NCI-H82 (cell line): ENCODE data around the gene TMEM52B.
"Not testable (repeated sequence)": the region's sequence is repeated elsewhere in the genome, so short reads cannot be mapped to it uniquely, and the experiment has no call there.

Experiments
- DNase-seq: peaks from one replicate; lab custom pipeline; 2025; lab: John Stamatoyannopoulos, UW

TMEM52B gene

DNA sequence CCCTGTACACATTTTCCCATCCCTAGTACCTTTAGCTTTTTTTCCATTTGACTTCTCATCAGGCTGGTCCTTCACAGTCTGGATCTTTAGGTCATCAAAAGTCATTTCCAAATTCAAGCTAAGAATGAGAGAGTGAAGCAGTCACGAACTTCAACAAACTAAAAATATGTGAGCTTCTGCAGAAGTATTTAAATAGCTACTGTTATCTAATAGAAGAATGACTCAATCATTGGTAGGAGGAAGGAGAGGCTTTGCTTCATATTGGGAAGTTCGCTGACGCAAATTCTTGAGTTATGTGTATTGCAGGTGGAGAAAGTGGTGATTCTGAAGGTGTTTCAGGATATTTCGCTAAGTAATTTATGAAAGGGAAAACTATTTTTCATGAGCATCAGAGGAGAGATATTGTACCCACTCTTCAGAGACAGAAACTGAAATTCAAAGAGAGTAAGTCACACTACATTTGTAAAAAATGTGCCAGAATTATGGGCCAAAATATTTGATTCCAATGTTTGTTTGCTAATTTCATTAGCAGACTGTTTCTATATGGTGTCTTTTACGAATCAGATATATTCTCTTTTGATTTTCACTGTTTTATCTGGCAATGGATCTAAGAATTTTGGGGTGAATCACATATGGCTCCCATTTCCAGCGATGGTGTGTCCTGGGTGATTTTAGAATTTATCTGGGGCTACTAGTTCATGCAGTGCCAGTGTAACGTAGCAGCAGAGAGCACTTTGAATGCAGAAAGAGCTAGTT, 6.7 kb upstream of the TMEM52B start, which contains the start of gene OLR1:
Gene OLR1 (minus strand): TSS at position 160 of the 756 bp plus-strand sequence. CDS start 55 bp downstream, at position 105.
- no peak for DNase-seq

- no peak for DNase-seq
Measured at GRCh38 chr12:10174986-10175614, 3.7 kb upstream of the TMEM52B start.

GRCh38 chr12:10175846-10176636, 2.8 kb upstream of the TMEM52B start:
- no peak for DNase-seq

- no peak for DNase-seq
Measured at GRCh38 chr12:10179776-10180181, 947 bp downstream of the TMEM52B start.

- no peak for DNase-seq
Measured at GRCh38 chr12:10182354-10183049, 3.7 kb downstream of the TMEM52B start.

DNA sequence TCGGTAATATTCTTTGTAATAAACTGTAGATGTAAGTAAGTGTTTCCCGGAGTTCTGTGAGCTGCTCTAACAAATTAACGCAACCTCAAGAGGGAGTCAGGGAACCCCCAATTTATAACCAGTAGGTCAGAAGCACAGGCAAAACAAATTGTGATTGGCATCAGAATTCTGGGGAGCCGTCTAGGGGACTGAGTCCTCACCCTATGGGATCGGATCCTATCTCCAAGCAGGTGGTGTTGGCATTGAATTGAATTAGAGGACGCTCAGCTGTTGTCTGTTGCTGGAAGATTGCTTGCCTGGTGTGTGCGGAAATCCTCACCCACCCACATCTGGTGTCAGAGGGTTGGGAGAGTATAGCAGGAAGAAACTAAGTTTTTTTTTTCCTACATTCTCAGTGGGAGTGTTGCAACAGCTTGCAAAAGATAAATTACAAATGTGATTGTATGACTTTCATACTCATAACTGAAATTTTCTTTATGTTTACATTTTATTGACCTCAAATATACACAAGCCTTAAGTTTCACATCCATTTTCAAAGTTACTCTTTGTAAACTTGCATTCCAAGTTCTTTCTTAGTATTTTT, 5.5 kb downstream of the TMEM52B start:
- DNase-seq, result peak; percentile 55

GRCh38 chr12:10186299-10186698, 7.5 kb downstream of the TMEM52B start:
- no peak for DNase-seq

DNA sequence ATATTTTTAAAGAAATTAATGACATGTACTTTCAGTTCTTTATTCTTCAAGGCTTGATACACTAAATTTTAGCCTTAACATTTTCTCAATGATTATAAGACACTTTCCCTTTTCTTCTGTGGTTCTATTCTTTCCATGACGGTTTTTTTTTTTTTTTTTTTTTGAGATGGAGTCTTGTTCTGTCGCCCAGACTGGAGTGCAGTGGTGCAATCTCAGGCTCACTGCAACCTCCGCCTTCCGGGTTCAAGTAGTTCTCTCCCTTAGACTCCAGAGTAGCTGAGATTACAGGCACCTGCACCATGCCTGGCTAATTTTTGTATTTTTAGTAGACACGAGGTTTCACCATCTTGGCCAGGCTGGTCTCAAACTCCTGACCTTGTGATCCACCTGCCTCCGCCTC, 8.1 kb downstream of the TMEM52B start:
- DNase-seq, result not testable (repeated sequence)

DNA sequence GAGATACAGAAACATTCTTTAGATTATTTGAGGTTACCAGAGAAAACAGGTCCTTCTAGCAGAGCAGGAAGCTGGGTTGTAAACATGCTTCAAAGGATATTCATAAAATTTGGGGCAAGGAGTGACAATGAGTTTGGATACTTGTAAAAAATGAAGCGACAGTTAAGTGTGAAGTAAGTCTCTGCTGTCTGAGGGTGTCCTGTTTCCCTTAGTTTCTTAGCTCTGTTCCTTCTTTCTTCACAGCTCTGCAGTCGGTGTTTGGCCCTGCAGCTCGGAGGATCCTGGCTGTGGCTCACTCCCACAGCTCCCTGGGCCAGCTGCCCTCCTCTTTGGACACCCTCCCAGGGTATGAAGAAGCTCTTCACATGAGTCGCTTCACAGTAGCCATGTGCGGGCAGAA, 10.8 kb downstream of the TMEM52B start:
- no peak for DNase-seq

DNA sequence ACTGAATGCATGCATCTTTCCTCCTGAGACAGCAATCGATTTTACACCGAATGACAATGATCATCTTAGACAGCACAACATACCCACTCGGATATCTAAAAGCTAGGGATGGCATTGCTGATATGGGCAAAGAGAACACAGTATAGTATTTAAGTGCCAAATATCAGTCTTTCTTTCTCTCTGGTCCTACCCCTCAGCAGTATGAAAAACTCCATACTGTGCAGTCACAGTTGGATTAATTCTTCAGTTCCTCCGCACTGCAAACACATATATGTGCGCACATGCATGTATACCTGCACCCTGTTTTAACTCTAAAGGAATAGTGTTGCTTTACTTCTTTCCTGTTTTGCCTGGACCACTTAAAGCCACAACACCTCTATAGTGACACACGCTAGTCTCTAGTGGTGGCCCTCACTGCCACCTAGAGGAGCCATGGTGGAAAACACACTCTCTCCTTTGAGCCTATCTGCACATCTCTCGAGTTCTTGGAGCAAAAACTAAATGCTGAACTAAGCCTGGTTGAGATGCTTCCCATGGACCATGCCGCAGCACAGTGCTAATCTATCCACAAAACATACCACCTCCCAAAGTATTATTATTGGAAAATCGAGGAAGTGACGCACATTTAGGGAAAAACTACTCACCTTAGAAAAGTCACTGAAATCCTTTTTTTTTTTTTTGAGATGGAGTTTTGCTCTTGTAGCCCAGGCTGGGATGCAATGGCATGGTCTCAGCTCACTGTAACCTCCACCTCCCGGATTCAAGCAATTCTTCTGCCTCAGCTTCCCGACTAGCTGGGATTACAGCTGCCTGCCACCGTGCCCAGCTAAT, 11.9 kb downstream of the TMEM52B start:
- peak; percentile 81 for DNase-seq

GRCh38 chr12:10191865-10192264, 13.0 kb downstream of the TMEM52B start:
- no peak for DNase-seq

DNA sequence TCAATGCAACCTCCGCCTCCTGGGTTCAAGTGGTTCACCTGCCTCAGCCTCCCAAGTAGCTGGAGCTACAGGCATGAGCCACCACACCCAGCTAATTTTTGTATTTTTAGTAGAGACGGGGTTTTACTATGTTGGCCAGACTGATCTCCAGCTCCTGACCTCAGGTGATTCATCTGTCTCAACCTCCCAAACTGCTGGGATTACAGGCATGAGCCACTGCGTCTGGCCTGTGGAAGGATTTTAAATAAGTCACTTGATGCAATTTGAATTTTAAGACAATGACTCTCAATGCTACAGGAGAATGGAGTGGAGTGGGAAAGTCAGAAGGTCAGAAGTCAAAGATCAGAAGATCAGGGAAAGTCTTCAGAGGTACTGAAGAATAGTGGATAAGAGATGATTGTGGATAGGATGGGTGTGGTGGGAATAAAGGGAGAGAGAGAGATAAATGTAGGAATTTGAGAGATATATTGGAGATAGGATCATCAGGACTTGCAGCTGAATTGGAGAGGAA, 15.4 kb downstream of the TMEM52B start:
- DNase-seq, result no peak

DNA sequence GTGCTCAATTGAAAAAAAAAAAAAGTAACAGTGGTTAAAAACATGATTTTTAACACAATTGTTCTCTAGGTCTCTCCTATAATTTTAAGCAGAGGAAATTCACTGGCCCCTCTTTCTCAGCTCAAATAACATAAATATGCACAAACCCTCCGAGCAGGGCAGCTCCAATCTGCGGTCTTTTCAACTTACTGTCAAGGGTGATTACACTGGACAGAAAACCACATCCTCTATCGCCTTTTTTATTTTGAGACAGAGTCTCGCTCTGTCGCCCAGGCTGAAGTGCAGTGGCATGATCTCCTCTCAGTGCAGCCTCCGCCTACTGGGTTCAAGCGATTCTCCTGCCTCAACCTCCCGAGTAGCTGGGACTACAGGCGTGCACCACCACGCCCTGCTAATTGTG, 17.4 kb downstream of the TMEM52B start:
- DNase-seq, result no peak

DNA sequence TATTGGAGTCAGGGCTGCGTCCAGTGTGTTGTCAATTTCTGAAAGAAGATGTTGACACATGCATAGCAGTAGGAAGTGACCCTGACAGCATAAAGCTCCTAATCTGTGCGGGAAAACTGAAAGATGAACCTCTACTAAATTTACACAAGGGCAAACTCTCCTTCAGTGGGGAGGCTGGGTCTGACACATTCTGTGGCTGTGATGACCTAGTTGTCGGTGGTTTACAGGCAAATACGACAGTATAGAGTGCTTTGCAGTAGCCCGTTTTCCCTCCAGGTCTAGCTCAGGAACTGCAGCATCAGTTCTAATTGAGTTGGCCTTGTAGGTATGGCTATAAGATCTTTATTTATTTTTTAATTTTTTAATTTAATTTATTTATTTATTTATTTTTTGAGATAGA, 19.0 kb downstream of the TMEM52B start:
- DNase-seq, result no peak

DNA sequence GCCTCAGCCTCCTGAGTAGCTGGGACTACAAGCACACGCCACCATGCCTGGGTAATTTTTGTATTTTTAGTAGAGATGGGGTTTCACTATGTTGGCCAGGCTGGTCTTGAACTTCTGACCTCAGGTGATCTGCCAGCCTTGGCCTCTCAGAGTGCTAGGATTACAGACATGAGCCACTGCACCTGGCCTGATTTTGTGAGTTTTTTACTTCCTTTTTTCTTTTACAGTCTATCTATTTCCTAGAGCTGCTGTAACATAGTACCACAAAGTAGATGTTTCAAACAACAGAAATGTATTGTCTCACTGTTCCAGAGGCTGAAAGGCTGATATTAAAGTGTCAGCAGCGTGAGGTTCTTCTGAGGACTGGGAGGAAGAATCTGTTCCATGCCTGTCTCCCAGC, 25.7 kb downstream of the TMEM52B start:
- DNase-seq, result not testable (repeated sequence)

DNA sequence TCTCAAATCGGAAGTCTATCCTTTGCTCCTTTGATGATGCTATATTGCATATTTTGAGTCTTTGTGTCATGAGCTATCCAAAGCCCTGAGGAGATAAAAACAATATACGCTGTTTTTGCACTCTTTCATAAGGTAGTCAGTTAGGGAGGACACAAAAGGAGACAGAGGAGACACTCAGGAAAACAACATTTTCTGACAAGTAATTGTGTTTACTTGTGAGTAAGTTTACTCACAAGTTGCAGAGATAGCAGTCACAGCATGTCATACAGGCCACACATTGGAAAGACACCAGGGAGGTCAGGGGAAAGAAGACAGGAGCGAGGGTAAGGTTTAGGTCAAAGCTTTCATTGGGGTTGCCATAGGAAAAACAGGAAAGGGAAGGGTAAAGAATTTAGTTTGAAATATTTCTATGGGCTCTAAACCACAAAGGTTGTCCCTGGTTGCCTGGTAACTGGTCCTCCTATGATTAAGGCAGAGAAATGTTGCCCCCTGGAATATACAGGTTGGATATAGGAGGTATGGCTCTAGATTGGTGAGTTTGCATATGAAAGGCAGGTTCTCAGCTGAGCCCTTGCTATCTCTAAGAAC, 26.5 kb downstream of the TMEM52B start:
- DNase-seq, result no peak

GRCh38 chr12:10207136-10207535, 28.3 kb downstream of the TMEM52B start:
- DNase-seq, result no peak

GRCh38 chr12:10210225-10210624, 31.4 kb downstream of the TMEM52B start:
- no peak for DNase-seq

- DNase-seq, result no peak
Measured at GRCh38 chr12:10211101-10211939, 32.5 kb downstream of the TMEM52B start.
